Activated CD4-positive, alpha-beta T cell treated with anti-CD3 and anti-CD28 coated beads for 24 hours (primary cell): ENCODE measurements around the gene HOXC13.

ENCODE experiments used
- DNase-seq, 2 donors: peaks; one replicate each; pipeline ENCODE4 v3.0.0-alpha.2; 2020; ENCODE audit warnings: low read depth in 2 of 2

The HOXC13 gene

DNA sequence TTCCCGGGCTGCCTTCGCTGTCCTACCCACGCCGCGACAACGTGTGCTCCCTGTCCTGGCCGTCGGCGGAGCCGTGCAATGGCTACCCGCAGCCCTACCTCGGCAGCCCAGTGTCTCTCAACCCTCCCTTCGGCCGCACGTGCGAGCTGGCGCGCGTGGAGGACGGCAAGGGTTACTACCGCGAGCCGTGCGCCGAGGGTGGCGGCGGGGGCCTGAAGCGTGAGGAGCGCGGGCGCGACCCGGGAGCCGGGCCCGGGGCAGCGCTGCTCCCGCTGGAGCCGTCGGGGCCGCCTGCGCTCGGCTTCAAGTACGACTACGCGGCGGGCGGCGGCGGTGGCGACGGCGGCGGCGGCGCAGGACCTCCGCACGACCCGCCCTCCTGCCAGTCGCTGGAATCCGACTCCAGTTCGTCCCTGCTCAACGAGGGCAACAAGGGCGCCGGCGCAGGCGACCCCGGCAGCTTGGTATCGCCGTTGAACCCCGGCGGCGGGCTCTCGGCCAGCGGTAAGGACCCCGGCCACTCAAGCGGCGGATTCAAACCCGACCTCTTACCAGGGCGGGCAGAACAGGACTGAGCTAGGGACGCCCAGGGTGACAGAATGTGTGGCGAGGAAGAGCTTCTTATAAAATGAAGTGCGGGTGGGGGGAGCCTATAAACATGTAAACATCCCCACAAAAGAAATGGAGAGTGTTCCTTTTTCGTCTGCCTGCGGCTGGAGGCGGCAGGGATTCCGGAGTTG, 16.6 kb downstream of the HOXC13 start:
- no peak for DNase-seq

GRCh38 chr12:53955776-53956250, 17.2 kb downstream of the HOXC13 start:
- DNase-seq = no peak

- DNase-seq = no peak
These were observed 17.7 kb downstream of the HOXC13 start for GRCh38 chr12:53956251-53956887.

DNA sequence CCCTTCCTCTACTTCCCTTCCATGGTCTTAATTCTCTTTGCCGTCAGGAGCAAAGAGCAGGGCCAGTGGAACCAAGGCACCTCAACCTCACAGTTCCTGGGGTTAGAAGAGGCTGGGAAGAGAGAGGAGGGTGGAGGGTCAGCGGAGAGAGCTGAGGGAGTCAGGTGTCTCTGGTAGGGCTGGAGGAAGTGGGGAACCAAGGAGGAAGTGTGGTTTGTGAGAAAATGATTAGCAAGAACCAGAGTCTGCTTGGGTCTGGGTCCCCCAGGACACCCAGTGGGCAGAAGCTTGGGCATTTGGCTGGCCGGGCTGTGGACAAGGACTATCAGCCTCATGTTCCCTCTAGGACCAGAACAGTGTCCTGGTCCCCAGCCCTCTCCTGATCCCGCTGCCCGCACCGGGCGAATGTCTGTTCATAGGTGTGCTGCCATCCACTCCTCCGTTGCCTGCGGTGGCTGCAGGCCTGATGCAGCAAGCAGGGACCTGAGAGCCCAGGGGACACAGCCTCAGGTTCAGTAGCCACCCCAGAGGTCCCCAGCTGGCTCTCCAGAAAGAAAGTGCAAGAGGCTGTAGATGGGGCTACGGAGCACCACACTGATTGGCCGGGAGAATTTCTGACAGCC, 18.4 kb downstream of the HOXC13 start:
- no peak for DNase-seq

DNA sequence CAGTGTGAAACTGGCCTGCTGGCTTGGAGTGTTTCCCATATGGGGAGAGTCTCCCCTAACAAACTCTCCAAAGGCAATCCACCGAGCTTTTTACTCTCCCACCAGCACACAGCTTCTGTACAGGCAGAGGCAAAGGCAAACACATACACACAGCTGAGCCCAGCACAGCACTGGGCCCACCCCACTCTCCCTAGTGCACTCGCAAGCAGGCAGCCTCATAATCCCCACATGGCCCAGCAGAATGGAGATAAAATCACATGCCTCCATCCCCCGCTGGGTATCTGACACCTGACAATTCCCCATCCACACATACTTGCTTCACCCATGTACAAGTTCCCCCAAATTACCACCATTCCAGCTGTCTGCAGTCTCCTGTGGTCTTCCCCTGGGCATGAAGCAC, 19.5 kb downstream of the HOXC13 start:
- DNase-seq = no peak

GRCh38 chr12:53959314-53959713, 20.7 kb downstream of the HOXC13 start:
- DNase-seq = no peak

- DNase-seq = no peak
These were observed 21.8 kb downstream of the HOXC13 start for GRCh38 chr12:53960187-53961024.

- DNase-seq = no peak
These were observed 22.6 kb downstream of the HOXC13 start for GRCh38 chr12:53961025-53961761.

GRCh38 chr12:53963005-53963404, 24.4 kb downstream of the HOXC13 start:
- no peak for DNase-seq

DNA sequence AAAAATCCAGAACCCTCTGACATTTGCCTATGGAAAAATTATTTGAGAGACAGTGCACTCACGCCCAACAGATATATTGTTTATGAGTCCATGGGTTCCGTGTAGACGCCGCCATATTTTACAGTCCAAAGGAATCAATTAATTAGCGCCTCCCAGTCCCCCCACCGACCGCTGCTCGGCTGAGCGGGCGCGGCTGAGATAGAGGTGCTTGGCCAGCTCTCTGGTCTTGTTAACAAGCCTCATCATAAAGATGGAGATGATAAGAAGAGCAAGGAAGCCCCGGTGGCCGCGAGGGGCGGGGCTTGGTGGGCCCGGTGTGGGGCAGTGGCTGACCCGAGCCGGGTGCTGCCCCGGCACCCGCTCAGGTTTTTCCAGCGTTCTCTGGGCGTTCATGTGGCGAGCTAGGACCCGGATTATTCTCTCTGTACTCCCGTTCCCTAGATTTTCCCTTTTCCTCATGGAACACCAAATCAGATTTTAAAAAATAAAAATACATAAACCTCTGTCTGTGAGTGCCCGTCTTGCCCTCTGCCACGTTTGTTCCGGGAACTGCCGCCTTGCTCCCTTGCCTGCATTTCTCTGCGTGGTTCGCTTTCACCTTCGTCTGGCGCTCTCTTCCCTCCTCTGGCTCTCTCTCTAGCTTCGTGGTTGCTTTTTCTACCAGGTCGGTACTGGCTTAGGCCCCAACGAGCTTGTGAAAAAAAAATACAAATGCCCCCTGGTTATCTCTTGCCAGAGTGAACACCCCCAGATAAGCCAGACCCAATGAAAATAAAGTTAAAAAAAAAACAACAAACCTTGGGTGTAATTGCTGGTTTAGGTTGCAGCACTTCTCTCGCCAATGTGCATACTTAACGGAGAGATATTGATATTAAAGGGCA, 25.0 kb downstream of the HOXC13 start:
- DNase-seq = no peak

DNA sequence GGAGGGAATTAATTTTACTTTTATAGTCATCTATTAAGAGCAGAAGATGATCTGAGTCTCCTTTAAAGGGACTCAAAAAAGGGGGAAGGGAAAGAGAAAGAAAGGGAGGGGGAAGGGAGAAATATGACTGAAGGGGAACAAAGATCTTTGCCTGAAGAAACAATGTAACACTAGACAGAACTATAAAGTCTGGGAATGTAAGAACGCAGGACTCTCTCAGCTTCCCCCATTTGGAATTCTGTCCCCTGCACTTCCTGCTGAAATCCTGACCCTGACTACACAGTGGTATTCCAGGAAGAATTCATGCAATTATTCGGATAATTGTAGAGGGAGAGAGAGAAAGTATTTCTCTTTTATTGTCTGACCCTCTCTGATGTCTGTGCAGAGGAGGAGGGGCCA, 25.7 kb downstream of the HOXC13 start:
- DNase-seq = no peak

GRCh38 chr12:53965281-53966084, 26.9 kb downstream of the HOXC13 start:
- no peak for DNase-seq

DNA sequence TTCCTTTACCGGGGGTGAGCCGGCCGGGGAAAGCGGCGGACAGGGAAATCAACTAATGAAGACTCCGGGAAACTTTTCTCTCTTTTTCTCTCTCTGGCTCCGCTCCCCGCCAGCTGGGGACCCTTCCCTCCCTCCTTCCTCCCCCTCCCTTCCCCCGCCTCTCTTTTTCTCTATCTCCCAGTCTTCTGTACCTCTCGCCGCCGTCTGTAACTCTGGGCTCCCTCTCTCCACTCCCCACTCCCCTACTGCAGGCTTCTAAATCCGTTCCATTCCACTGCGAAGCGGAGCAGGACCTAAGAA, 27.4 kb downstream of the HOXC13 start:
- DNase-seq = no peak

- no peak for DNase-seq
These were observed 27.9 kb downstream of the HOXC13 start for GRCh38 chr12:53966385-53967133.

- no peak for DNase-seq
These were observed 28.8 kb downstream of the HOXC13 start for GRCh38 chr12:53967421-53967925.

GRCh38 chr12:53968214-53969127, 29.8 kb downstream of the HOXC13 start:
- no peak for DNase-seq

- DNase-seq = no peak
These were observed 31.1 kb downstream of the HOXC13 start for GRCh38 chr12:53969588-53970259.
